Astrocyte of the cerebellum (primary cell): ENCODE data around the gene PRPF4.

Experiments used
- DNase-seq: peaks from one replicate; pipeline ENCODE4 v3.0.0-alpha.2; 2011; ENCODE audit warnings: low read depth
- H3K4me3 ChIP-seq: 2 replicates; pipeline ENCODE4 v1.5.1; 2011; ENCODE audit warnings: mild to moderate bottlenecking, low read depth, low read length, moderate library complexity
- in situ Hi-C: cut with HindIII; loops from 2 replicates; pipeline ENCODE4 v1.10.0; 2017; ENCODE audit warnings: low sequenced_read_pairs
- TF ChIP-seq, protein P1 (sequence below): IDR thresholded peaks from 2 replicates; pipeline ENCODE4 v1.5.1; 2012; ENCODE audit warnings: low read length, low read depth, moderate library complexity, mild to moderate bottlenecking; ENCODE audit errors: missing control alignments

The PRPF4 gene

DNA sequence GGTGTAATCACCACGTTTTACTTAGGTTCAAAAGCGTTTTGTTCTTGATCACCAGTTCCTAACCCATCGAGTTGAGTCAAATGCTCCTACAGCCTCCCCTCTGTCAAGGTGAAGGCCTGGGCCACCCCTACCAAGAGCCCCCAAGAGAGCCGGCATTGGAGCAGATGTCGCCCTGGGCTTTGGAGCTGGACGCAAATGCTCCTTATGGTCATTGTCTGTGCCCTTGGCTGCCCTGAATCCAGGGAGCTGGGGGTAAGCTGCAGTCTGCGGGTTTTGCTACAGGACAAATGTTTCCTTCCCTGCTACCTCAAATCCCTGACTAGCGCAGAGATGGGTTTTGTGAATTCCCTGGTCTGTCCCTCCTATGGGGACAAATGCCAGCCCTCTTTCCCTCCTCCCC, 22.9 kb downstream of the PRPF4 start:
- no peak overlapping the region for H3K4me3 ChIP-seq
- no peak for DNase-seq
- TF ChIP-seq, protein P1, sequence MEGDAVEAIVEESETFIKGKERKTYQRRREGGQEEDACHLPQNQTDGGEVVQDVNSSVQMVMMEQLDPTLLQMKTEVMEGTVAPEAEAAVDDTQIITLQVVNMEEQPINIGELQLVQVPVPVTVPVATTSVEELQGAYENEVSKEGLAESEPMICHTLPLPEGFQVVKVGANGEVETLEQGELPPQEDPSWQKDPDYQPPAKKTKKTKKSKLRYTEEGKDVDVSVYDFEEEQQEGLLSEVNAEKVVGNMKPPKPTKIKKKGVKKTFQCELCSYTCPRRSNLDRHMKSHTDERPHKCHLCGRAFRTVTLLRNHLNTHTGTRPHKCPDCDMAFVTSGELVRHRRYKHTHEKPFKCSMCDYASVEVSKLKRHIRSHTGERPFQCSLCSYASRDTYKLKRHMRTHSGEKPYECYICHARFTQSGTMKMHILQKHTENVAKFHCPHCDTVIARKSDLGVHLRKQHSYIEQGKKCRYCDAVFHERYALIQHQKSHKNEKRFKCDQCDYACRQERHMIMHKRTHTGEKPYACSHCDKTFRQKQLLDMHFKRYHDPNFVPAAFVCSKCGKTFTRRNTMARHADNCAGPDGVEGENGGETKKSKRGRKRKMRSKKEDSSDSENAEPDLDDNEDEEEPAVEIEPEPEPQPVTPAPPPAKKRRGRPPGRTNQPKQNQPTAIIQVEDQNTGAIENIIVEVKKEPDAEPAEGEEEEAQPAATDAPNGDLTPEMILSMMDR: no peak
- in situ Hi-C loops: loop anchor here (25.0 kb wide), 1 partner anchor 364 kb away; no protein-coding TSS in a partner anchor

DNA sequence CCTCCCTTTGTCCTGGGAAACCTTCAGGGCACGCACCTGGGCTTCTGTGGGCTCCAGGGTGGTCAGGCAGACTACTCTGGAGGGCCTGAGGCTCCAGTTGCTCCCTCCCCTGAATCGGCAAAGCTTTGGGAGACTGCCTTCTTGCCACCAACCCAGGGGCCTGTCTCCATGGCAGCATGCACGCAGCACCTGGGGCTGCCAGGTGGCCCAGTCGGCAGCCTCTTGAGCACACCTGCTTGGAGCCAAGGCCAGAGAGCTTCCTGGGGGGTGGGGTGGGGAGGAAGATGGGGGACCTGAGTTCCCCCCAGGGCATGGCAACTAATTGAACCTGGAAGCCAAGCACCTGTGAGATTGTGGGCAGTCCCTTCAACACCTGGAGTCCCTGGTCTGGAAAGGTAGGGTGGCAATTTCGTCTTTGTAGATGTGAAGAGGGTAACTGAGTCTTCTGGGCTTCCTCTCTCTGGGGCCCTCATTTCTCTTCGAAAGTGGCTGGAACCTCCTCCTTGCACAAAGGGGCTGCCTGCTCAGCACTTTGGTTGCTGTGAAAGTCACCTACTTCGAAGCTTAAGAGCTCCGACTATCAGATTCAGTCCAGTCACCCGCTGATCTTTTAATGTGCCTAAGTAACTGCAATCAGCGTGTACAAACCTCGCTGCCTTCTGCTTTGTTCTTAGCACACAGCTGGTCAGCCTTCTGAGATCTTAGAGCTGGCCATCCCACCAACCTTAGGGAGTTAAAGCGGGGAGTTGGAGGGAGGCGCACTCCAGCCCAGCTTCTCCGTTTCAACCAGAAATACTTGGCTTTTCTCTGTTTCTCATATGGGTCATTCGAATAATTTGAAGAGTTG, 23.7 kb downstream of the PRPF4 start:
- TF ChIP-seq, protein P1: no peak
- in situ Hi-C loops: loop anchor here (25.0 kb wide), 1 partner anchor 363 kb away; no protein-coding TSS in a partner anchor

DNA sequence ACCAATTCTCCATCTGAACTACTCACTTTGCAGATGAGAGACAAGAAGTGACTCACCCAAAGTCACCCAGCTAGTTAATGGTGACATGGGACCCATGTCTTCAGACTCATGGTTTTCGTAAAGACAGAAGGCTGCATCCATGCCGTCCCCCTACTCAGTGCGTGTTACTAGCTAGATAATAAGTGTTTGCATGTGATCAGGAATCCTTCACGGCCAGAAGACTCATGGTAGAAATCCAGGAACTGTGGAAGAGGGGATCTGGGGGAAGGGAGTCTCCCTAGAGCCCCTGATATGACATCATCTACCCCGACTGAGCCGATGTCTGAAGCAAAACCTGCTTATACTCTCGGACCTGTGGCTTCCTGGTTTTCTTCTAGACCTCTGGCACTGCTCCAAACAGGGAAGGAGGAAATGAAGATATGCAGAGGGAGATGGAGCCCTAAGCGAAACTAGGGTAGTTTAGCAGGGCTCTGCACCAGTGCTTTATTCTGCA, 24.4 kb downstream of the PRPF4 start:
- DNase-seq: no peak
- TF ChIP-seq, protein P1: no peak
- in situ Hi-C loops: loop anchor here (25.0 kb wide), 1 partner anchor 362 kb away; no protein-coding TSS in a partner anchor
- H3K4me3 ChIP-seq: no peak overlapping the region

More for the DNA sequence above, 23.7 kb downstream of the PRPF4 start:
- H3K4me3 ChIP-seq: no peak overlapping the region
- DNase-seq: no peak

DNA sequence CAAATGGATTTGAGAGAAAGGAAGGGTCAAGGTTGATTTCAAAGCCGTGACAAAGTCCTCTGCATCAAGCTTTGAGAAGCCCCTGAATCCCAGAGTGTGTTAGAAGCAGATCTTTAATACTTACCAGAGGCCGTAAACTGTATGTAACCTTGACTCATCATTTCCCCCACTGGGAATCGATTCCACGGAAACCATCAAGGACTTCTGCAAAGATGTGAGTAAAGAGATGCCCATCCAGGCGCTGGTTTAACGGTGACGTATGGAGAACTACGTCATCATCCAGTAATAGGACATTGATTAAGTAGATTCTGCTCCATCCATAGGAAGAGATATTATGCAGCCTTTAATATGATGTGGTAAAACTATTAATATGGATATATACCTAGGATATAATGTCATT, 26.1 kb downstream of the PRPF4 start:
- no peak for DNase-seq
- no peak overlapping the region for H3K4me3 ChIP-seq
- in situ Hi-C loops: no loop called here
- TF ChIP-seq, protein P1: no peak

DNA sequence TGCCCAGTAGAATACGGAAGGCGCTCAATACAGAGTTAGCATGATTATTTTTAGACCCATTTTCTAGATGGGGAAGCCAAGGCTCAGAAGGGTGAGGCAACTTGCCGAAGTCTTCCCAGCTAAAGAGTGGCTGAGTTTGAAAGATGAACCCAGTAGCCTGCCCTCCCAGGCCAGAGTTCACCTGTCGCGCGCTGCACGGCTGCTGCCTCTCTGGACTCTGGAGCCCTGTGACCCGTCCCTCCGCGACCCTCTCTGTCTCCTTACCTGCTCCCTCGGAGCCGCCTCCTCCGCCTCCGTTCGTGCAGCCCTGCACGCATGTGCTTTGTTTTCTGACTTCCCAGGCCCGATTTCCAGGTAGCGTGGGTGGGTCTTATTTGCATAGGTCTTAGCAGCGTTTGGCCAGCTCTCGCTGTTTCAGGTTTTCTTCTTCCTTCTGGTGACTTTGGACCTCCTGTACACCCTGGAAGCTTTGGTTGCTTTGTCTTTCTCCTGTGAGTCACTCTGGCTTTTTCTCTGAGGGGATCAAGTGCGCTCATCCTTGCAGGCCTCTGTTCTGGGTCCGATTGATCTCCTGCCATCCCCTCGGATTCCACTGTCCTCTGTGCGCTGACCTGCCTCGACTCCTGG, 27.4 kb downstream of the PRPF4 start, which contains the start of gene RNF183:
RNF183 (minus strand) TSS at position 585 of the 627 bp plus-strand sequence. CDS start 5,192 bp downstream, outside the sequence.
- in situ Hi-C loops: no loop called here
- DNase-seq: no peak
- TF ChIP-seq, protein P1: no peak
- H3K4me3 ChIP-seq: no peak within 1 kb of the TSS

DNA sequence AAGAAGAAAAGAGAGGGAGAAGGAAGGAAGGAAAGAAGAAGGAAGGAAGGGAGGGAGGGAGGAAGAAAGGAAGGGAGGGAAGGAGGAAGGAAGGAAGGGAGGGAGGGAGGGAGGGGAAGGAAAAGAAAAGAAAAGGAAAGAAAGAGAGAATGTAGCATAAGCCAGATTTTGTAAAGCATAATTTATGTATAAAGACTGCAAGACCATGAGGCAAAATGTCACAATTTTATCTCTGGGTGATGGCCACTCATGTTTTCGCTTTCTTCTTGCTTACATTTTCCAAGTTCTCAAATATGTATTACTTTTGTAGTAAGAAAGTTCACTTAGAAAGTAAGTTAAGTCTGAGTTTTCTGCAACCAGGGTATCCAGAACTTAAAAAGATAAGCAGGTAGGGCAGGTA, 31.1 kb downstream of the PRPF4 start:
- H3K4me3 ChIP-seq: no peak overlapping the region
- DNase-seq: no peak
- TF ChIP-seq, protein P1: no peak
- in situ Hi-C loops: no loop called here
